K562 (cell line): ENCODE results near the gene CRLF1. TPM values are rescaled to one million over a fixed set of nuclear protein-coding genes. Genes with fewer than 3 reads are reported as not detected.

Experiments
- CHAMP1 ChIP-seq: fragments of 450-650 bp; IDR thresholded peaks from 2 replicates; pipeline ENCODE4 v1.6.1; 2016; ENCODE audit warnings: mild to moderate bottlenecking
- FOXM1 ChIP-seq, 2 experiments: fragments of 450-650 bp in 1 of 2; sonication (generic) in 1 of 2; formaldehyde crosslinking in 1 of 2; IDR thresholded peaks; 2 replicates each; pipeline versions ENCODE4 v1.6.1 to v1.9.0; 2017 to 2022; ENCODE audit warnings: low read depth in 2 of 2, mild to moderate bottlenecking in 2 of 2, missing genetic modification reagents in 1 of 2, moderate library complexity in 1 of 2
- MTA1 ChIP-seq: fragments of 450-650 bp; IDR thresholded peaks from 2 replicates; pipeline ENCODE4 v1.6.1; 2017; ENCODE audit warnings: borderline replicate concordance
- NRF1 ChIP-seq, 2 experiments: fragments of 450-650 bp; IDR thresholded peaks in 1 of 2; conservative IDR thresholded peaks in 1 of 2; 2 replicates each; pipeline ENCODE4 v1.6.1; 2014; ENCODE audit warnings: mild to moderate bottlenecking in 2 of 2
- PHB ChIP-seq: fragments of 250-450 bp; sonication (Bioruptor Pico); IDR thresholded peaks from 2 replicates; pipeline ENCODE4 v1.5.0; 2021
- RBM22 ChIP-seq: fragments of 200-400 bp; formaldehyde crosslinking; IDR thresholded peaks from 2 replicates; pipeline ENCODE4 v1.6.1; 2018; ENCODE audit warnings: low read length, low read depth; ENCODE audit not compliant: poor library complexity, severe bottlenecking
- SMAD1 ChIP-seq: fragments of 150-350 bp; IDR thresholded peaks from 2 replicates; pipeline ENCODE4 v1.6.1; 2014; ENCODE audit warnings: low read length, low read depth; ENCODE audit not compliant: partially characterized antibody
- SMAD2 ChIP-seq: fragments of 150-350 bp; IDR thresholded peaks from 2 replicates; pipeline ENCODE4 v1.6.1; 2014; ENCODE audit warnings: low read depth, mild to moderate bottlenecking, low read length
- SMARCB1 ChIP-seq: IDR thresholded peaks from 2 replicates; pipeline ENCODE4 v1.6.1; 2011; ENCODE audit warnings: improper control_type of control experiment, low read depth; ENCODE audit not compliant: insufficient read length
- SOX6 ChIP-seq: fragments of 450-650 bp; IDR thresholded peaks from 2 replicates; pipeline ENCODE4 v1.6.1; 2014; ENCODE audit warnings: mild to moderate bottlenecking
- ZNF77 ChIP-seq: fragments of 250-450 bp; sonication (Bioruptor Pico); IDR thresholded peaks from 2 replicates; pipeline ENCODE4 v1.5.0; 2020
- polyA plus RNA-seq, 8 experiments: library from polyadenylated mRNA; depleted of rRNA in 4 of 8; stranded (reverse) in 5 of 8; unstranded in 3 of 8; fragments of >200 nt; fragmentation: Nextera tagmentation in 2 of 8; fragmentation: Illumina TruSeq in 1 of 8; extraction: Ambion mirVana in 2 of 8; extraction: Trizol in 1 of 8; gene quantifications; 2 replicates each; pipeline versions ENCODE4 v1.2.1 to v1.2.3, GENCODE V29; 2011 to 2014; ENCODE audit warnings: inconsistent platforms in 1 of 8, missing spikeins in 1 of 8
- total RNA-seq, 7 experiments: library from RNA; depleted of rRNA in 6 of 7; stranded (reverse); fragments of >200 nt in 6 of 7; fragmentation: Illumina TruSeq in 2 of 7; extraction: Trizol in 2 of 7; gene quantifications; 2 replicates each; pipeline versions ENCODE4 v1.2.1 to v1.2.3, GENCODE V29; 2011 to 2021; ENCODE audit warnings: low replicate concordance in 1 of 7
- TF ChIP-seq, protein P1 (sequence below): sonication (generic); formaldehyde crosslinking; IDR thresholded peaks from 2 replicates; pipeline ENCODE4 v1.8.1; 2023; ENCODE audit warnings: mild to moderate bottlenecking, missing genetic modification reagents
- TF ChIP-seq, protein P2 (sequence below), 2 experiments: fragments of 450-650 bp; IDR thresholded peaks; 2 replicates each; pipeline ENCODE4 v1.6.1; 2016
- TF ChIP-seq, protein P3 (sequence below), 2 experiments: fragments of 450-650 bp; IDR thresholded peaks; 2 replicates each; pipeline ENCODE4 v1.6.1; 2016; ENCODE audit warnings: mild to moderate bottlenecking in 2 of 2, borderline replicate concordance in 1 of 2, low read depth in 1 of 2, moderate library complexity in 1 of 2

The CRLF1 gene
- total and polyA plus RNA-seq, 9 of the 15 experiments (the other 6 are each of a cell fraction or from before 2014, with no cell fraction given) = 0.85 to 3.6 (median 1.7) TPM

GRCh38 chr19:18647371-18647767, 40.8 kb upstream of the CRLF1 start (continued):
- TF ChIP-seq, protein P1, sequence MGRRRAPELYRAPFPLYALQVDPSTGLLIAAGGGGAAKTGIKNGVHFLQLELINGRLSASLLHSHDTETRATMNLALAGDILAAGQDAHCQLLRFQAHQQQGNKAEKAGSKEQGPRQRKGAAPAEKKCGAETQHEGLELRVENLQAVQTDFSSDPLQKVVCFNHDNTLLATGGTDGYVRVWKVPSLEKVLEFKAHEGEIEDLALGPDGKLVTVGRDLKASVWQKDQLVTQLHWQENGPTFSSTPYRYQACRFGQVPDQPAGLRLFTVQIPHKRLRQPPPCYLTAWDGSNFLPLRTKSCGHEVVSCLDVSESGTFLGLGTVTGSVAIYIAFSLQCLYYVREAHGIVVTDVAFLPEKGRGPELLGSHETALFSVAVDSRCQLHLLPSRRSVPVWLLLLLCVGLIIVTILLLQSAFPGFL (CRISPR knock-in tag) = no peak
- no peak for TF ChIP-seq PHB
- TF ChIP-seq, protein P2, sequence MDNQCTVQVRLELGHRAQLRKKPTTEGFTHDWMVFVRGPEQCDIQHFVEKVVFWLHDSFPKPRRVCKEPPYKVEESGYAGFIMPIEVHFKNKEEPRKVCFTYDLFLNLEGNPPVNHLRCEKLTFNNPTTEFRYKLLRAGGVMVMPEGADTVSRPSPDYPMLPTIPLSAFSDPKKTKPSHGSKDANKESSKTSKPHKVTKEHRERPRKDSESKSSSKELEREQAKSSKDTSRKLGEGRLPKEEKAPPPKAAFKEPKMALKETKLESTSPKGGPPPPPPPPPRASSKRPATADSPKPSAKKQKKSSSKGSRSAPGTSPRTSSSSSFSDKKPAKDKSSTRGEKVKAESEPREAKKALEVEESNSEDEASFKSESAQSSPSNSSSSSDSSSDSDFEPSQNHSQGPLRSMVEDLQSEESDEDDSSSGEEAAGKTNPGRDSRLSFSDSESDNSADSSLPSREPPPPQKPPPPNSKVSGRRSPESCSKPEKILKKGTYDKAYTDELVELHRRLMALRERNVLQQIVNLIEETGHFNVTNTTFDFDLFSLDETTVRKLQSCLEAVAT (IDR thresholded peaks at IDR 0.05) = 0 out of 4 replicates have a peak, but pooled peaks of 1 of the 2 experiments have one; percentile 37
- no peak for TF ChIP-seq NRF1 (conservative IDR thresholded peaks at IDR 0.05 in 1 of 2, IDR thresholded peaks at IDR 0.05 in 1 of 2)
- no peak for TF ChIP-seq SMARCB1
- TF ChIP-seq SMAD2 = no peak
- TF ChIP-seq, protein P3, sequence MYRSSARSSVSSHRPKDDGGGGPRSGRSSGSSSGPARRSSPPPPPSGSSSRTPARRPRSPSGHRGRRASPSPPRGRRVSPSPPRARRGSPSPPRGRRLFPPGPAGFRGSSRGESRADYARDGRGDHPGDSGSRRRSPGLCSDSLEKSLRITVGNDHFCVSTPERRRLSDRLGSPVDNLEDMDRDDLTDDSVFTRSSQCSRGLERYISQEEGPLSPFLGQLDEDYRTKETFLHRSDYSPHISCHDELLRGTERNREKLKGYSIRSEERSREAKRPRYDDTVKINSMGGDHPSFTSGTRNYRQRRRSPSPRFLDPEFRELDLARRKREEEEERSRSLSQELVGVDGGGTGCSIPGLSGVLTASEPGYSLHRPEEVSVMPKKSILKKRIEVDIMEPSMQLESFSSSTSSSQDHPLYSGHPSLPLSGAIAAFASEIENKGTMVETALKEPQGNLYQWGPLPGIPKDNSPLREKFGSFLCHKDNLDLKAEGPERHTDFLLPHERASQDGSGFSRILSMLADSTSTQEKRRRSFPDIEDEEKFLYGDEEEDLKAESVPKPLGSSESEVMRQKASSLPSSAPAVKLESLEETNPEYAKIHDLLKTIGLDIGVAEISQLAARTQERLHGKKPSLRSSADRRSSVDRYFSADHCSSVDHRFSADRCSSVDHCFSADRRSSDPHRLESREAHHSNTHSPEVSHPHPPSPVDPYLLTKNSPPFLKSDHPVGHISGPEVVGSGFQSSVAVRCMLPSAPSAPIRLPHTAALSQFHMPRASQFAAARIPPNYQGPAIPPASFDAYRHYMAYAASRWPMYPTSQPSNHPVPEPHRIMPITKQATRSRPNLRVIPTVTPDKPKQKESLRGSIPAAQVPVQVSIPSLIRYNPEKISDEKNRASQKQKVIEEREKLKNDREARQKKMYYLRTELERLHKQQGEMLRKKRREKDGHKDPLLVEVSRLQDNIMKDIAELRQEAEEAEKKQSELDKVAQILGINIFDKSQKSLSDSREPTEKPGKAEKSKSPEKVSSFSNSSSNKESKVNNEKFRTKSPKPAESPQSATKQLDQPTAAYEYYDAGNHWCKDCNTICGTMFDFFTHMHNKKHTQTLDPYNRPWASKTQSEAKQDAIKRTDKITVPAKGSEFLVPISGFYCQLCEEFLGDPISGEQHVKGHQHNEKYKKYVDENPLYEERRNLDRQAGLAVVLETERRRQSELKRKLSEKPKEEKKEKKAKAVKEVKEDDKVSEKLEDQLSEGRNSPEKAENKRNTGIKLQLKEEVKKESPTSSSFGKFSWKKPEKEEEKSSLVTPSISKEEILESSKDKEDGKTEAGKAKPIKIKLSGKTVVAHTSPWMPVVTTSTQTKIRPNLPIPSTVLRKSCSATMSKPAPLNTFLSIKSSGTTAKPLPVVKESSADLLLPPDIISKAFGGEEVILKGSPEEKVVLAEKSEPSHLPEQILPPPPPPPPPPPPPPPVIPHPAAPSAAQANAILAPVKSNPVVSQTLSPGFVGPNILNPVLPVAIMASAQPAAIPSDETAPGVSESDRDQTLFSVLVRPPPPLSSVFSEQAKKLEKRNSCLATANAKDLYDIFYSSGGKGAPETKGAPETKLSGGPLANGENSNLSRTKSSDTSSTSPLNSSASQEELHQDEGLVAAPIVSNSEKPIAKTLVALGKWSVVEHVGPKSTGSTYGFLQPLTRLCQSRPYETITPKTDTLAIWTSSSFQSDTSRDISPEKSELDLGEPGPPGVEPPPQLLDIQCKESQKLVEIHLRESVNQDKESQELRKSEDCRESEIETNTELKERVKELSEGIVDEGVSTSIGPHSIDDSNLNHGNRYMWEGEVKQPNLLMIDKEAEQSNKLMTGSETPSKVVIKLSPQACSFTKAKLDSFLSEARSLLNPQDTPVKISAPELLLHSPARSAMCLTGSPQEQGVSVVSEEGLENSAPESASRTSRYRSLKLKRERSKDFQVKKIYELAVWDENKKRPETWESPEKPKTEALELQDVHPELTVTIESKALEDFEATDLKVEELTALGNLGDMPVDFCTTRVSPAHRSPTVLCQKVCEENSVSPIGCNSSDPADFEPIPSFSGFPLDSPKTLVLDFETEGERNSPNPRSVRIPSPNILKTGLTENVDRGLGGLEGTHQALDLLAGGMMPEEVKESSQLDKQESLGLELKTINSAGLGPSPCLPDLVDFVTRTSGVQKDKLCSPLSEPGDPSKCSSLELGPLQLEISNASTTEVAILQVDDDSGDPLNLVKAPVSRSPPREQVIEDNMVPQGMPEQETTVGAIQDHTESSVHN (IDR thresholded peaks at IDR 0.05; ENCODE audit: borderline replicate concordance in 1 of 2, low read depth in 1 of 2) = 0 out of 4 replicates have a peak, but pooled peaks of 1 of the 2 experiments have one; percentile 26
- peak; percentile 57; the same call in 1 of the 2 replicates for TF ChIP-seq MTA1
- no peak for TF ChIP-seq CHAMP1
- TF ChIP-seq ZNF77 (CRISPR knock-in tag) = no peak
- TF ChIP-seq SMAD1 = no peak
- TF ChIP-seq SOX6 = no peak
- TF ChIP-seq FOXM1 (IDR thresholded peaks at IDR 0.05; ENCODE audit: low read depth) = no peak
- TF ChIP-seq FOXM1 (CRISPR knock-in tag; IDR thresholded peaks at IDR 0.05; ENCODE audit: low read depth) = no peak
- no peak for TF ChIP-seq RBM22
